Measurements from ENCODE around the gene SCGN. TPM values are rescaled to one million over a fixed set of nuclear protein-coding genes. Genes with fewer than 3 reads are reported as not detected.

Gene SCGN
- total RNA-seq, 1 donor from 2014 or later, result 1.6 TPM

DNA sequence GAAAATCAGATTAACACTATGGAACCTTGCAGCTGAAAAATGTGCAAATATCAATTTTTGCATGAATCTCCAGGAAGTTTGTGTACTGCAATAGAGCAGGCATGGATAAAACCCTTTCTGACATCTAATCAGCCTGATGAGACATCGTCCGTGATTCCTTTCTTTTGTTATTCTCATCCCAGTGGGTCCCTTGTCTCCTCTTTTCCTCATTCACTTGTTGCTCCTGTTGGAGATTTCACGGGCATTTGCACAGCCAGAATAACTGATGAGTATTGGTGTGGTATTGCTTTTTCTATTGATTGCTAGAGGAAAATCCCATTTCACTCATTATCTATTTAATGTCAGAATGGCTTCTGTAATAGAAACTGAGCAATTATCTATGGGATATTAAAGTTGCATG lies 39.9 kb downstream of the SCGN start:
- H3K27ac ChIP-seq (replicated peaks), result no peak overlapping the region
- no peak for DNase-seq
- H3K27me3 ChIP-seq (ENCODE audit: low read depth), result peaks cover 34% of the 10 kb centered on the region
- TF ChIP-seq, protein P1, sequence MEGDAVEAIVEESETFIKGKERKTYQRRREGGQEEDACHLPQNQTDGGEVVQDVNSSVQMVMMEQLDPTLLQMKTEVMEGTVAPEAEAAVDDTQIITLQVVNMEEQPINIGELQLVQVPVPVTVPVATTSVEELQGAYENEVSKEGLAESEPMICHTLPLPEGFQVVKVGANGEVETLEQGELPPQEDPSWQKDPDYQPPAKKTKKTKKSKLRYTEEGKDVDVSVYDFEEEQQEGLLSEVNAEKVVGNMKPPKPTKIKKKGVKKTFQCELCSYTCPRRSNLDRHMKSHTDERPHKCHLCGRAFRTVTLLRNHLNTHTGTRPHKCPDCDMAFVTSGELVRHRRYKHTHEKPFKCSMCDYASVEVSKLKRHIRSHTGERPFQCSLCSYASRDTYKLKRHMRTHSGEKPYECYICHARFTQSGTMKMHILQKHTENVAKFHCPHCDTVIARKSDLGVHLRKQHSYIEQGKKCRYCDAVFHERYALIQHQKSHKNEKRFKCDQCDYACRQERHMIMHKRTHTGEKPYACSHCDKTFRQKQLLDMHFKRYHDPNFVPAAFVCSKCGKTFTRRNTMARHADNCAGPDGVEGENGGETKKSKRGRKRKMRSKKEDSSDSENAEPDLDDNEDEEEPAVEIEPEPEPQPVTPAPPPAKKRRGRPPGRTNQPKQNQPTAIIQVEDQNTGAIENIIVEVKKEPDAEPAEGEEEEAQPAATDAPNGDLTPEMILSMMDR (IDR thresholded peaks at IDR 0.05; ENCODE audit: borderline replicate concordance), result no peak
- H3K4me1 ChIP-seq, result no peaks in the 10 kb centered on the region
- intact Hi-C loops (cut with micrococcal nuclease), result no loop called here
- no peaks in the 10 kb centered on the region for H3K36me3 ChIP-seq
- no peak overlapping the region for H3K4me3 ChIP-seq
- H3K9me3 ChIP-seq (replicated peaks), result no peaks in the 10 kb centered on the region

DNA sequence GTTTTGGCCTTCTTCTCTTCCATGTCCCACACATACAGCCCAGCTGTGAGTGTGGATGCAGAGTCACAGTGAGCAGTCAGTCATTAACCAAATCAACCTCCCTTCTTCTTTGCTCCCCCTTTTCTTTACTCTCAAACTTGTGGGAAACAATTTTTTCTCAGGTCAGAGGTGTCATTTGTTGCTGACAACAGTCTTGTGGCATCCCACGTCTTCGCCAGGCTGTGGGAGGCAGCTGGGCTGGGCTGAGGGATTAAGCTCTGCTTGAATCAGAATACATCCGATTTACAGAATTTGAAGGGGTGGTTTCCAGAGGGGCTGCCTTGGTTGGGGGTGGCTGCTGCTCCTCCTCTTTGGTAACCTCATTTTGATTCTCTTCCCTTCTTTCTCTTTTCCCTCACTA lies 40.5 kb downstream of the SCGN start:
- TF ChIP-seq, protein P1 (IDR thresholded peaks at IDR 0.05; ENCODE audit: borderline replicate concordance), result no peak
- Histone ChIP-seq H3K27me3 (ENCODE audit: low read depth) (peaks cover 35% of the 10 kb centered on the region), H3K4me1 (no peaks in the 10 kb centered on the region), H3K36me3 (no peaks in the 10 kb centered on the region), H3K4me3 (no peak overlapping the region), H3K27ac (replicated peaks) (no peak overlapping the region), H3K9me3 (replicated peaks) (no peaks in the 10 kb centered on the region)
- intact Hi-C loops (cut with micrococcal nuclease), result no loop called here
- DNase-seq, result no peak

GRCh38 chr6:25694366-25694765 lies 42.4 kb downstream of the SCGN start:
- Histone ChIP-seq H3K4me1 (no peaks in the 10 kb centered on the region), H3K4me3 (no peak overlapping the region), H3K27ac (replicated peaks) (no peak overlapping the region), H3K9me3 (replicated peaks) (no peaks in the 10 kb centered on the region), H3K27me3 (ENCODE audit: low read depth) (peaks cover 24% of the 10 kb centered on the region), H3K36me3 (no peaks in the 10 kb centered on the region)
- intact Hi-C loops (cut with micrococcal nuclease), result no loop called here
- no peak for DNase-seq
- TF ChIP-seq, protein P1 (IDR thresholded peaks at IDR 0.05; ENCODE audit: borderline replicate concordance), result no peak

DNA sequence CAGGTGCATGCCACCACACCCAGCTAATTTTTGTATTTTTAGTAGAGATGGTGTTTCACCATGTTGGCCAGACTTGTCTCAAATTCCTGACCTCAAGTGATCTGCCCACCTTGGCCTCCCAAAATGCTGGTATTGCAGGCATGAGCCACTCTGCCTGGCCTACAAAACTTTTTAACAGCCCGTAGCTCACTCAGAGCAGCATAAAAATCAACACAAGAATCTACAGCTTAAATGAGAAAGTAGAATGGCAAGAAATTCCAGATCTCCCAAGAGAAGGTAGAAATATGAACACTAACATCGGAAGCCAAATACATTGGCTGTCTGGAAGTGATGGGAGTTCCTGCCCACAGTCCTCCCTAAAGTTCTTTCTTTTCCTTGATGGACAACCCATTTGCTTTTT lies 43.7 kb downstream of the SCGN start:
- Histone ChIP-seq H3K27me3 (ENCODE audit: low read depth) (peaks cover 24% of the 10 kb centered on the region), H3K4me3 (no peak overlapping the region), H3K9me3 (replicated peaks) (no peaks in the 10 kb centered on the region), H3K27ac (replicated peaks) (no peak overlapping the region), H3K4me1 (no peaks in the 10 kb centered on the region), H3K36me3 (no peaks in the 10 kb centered on the region)
- TF ChIP-seq, protein P1 (IDR thresholded peaks at IDR 0.05; ENCODE audit: borderline replicate concordance), result no peak
- intact Hi-C loops (cut with micrococcal nuclease), result no loop called here
- no peak for DNase-seq

GRCh38 chr6:25697537-25698340 lies 45.7 kb downstream of the SCGN start:
- intact Hi-C loops (cut with micrococcal nuclease), result no loop called here
- TF ChIP-seq, protein P1 (IDR thresholded peaks at IDR 0.05; ENCODE audit: borderline replicate concordance), result no peak
- H3K4me3 ChIP-seq, result no peak overlapping the region

More at GRCh38 chr6:25697537-25698340, 45.7 kb downstream of the SCGN start:
- no peak for DNase-seq
- Histone ChIP-seq H3K4me1 (no peaks in the 10 kb centered on the region), H3K27ac (replicated peaks) (no peak overlapping the region), H3K9me3 (replicated peaks) (no peaks in the 10 kb centered on the region), H3K36me3 (no peaks in the 10 kb centered on the region), H3K27me3 (ENCODE audit: low read depth) (peaks cover 24% of the 10 kb centered on the region)

Data from left ventricle myocardium inferior (tissue), 1 donor.